Anterior cingulate cortex (tissue), 58 donors: ENCODE results near the gene DAB2IP.
"Not testable (repeated sequence)": the region's sequence is repeated elsewhere in the genome, so short reads cannot be mapped to it uniquely, and the experiment has no call there.

Source experiments
- DNase-seq, 58 donors: peaks; one replicate each; lab custom pipeline; 2025; lab: John Stamatoyannopoulos, UW

Gene DAB2IP

GRCh38 chr9:121736934-121737462 lies 85.6 kb downstream of the DAB2IP start:
- no peak for DNase-seq

GRCh38 chr9:121737481-121737931 lies 86.1 kb downstream of the DAB2IP start:
- DNase-seq, result no peak

- no peak for DNase-seq
These were observed 87.0 kb downstream of the DAB2IP start for GRCh38 chr9:121738411-121738810.

- DNase-seq, result no peak
These were observed 87.5 kb downstream of the DAB2IP start for GRCh38 chr9:121738968-121739367.

GRCh38 chr9:121739971-121740370 lies 88.5 kb downstream of the DAB2IP start:
- DNase-seq, result no peak

- DNase-seq, result no peak
These were observed 89.9 kb downstream of the DAB2IP start for GRCh38 chr9:121741228-121741918.

- not testable (repeated sequence) for DNase-seq
These were observed 90.5 kb downstream of the DAB2IP start for GRCh38 chr9:121741919-121742283.

- no peak for DNase-seq
These were observed 91.5 kb downstream of the DAB2IP start for GRCh38 chr9:121742923-121743322.

GRCh38 chr9:121743441-121744001 lies 92.1 kb downstream of the DAB2IP start:
- DNase-seq, result peak in 52 of 58 donors; percentile 13 to 77 (median 47)

GRCh38 chr9:121744002-121744686 lies 92.7 kb downstream of the DAB2IP start:
- peak in 39 of 58 donors; percentile 6 to 72 (median 39) for DNase-seq

GRCh38 chr9:121744687-121745395 lies 93.4 kb downstream of the DAB2IP start:
- DNase-seq, result no peak

GRCh38 chr9:121745396-121745695 lies 93.9 kb downstream of the DAB2IP start:
- no peak for DNase-seq

- no peak for DNase-seq
These were observed 95.0 kb downstream of the DAB2IP start for GRCh38 chr9:121746411-121746810.

GRCh38 chr9:121746866-121747265 lies 95.4 kb downstream of the DAB2IP start:
- no peak for DNase-seq

- DNase-seq, result peak in 2 of 58 donors; percentile 13 to 14
These were observed 96.6 kb downstream of the DAB2IP start for GRCh38 chr9:121748074-121748473.

GRCh38 chr9:121748727-121749423 lies 97.4 kb downstream of the DAB2IP start:
- DNase-seq, result peak in 1 of 58 donors; percentile 3

- DNase-seq, result no peak
These were observed 98.2 kb downstream of the DAB2IP start for GRCh38 chr9:121749614-121750013.

- peak in 9 of 58 donors; percentile 19 to 45 (median 22) for DNase-seq
These were observed 98.9 kb downstream of the DAB2IP start for GRCh38 chr9:121750259-121750714.

GRCh38 chr9:121750715-121751623 lies 99.5 kb downstream of the DAB2IP start:
- peak in 46 of 58 donors; percentile 16 to 88 (median 64) for DNase-seq
